Measurements from ENCODE around the gene ITGAL.
A peak's percentile ranks its signal among the peaks of the same experiment; 100 is the strongest.
"Not testable (repeated sequence)": the region's sequence is repeated elsewhere in the genome, so short reads cannot be mapped to it uniquely, and the experiment has no call there.

ITGAL gene

GRCh38 chr16:30503403-30504296 is 31.1 kb downstream of the ITGAL start:
- DNase-seq (ENCODE audit: low spot score in 2 of 2) (no peak), ATAC-seq (no peak)
- Mint-ChIP-seq H3K4me3 (no peak overlapping the region), H3K4me1 (peaks cover 11% of the 10 kb centered on the region), H3K9me3 (no peaks in the 10 kb centered on the region), H3K36me3 (peaks cover 100% of the 10 kb centered on the region), H3K27ac (peak overlapping the region; percentile 90)

GRCh38 chr16:30509081-30509765 is 36.7 kb downstream of the ITGAL start:
- peaks cover 8% of the 10 kb centered on the region for H3K4me1 Mint-ChIP-seq

GRCh38 chr16:30510376-30510938 is 37.9 kb downstream of the ITGAL start:
- Mint-ChIP-seq H3K9me3 (no peaks in the 10 kb centered on the region), H3K4me1 (peaks cover 12% of the 10 kb centered on the region), H3K27ac (peak overlapping the region; percentile 60), H3K4me3 (no peak overlapping the region), H3K36me3 (peaks cover 100% of the 10 kb centered on the region)
- ATAC-seq (no peak), DNase-seq (ENCODE audit: low spot score in 2 of 2) (no peak)

More at GRCh38 chr16:30509081-30509765, 36.7 kb downstream of the ITGAL start:
- Mint-ChIP-seq H3K4me3 (no peak overlapping the region), H3K9me3 (no peaks in the 10 kb centered on the region), H3K36me3 (peaks cover 100% of the 10 kb centered on the region), H3K27ac (peak overlapping the region; percentile 43)
- ATAC-seq (no peak), DNase-seq (ENCODE audit: low spot score in 2 of 2) (no peak)

GRCh38 chr16:30511509-30511908 is 39.0 kb downstream of the ITGAL start:
- H3K36me3 Mint-ChIP-seq: peaks cover 100% of the 10 kb centered on the region
- peaks cover 18% of the 10 kb centered on the region for H3K4me1 Mint-ChIP-seq
- ATAC-seq: no peak
- H3K9me3 Mint-ChIP-seq: no peaks in the 10 kb centered on the region
- no peak overlapping the region for H3K4me3 Mint-ChIP-seq
- no peak for DNase-seq (ENCODE audit: low spot score in 2 of 2)
- peak overlapping the region; percentile 60 for H3K27ac Mint-ChIP-seq

GRCh38 chr16:30515275-30515674 is 42.7 kb downstream of the ITGAL start:
- Mint-ChIP-seq H3K27ac (peak overlapping the region; percentile 85), H3K4me1 (peaks cover 39% of the 10 kb centered on the region), H3K36me3 (peaks cover 100% of the 10 kb centered on the region), H3K9me3 (no peaks in the 10 kb centered on the region), H3K4me3 (no peak overlapping the region)
- DNase-seq (ENCODE audit: low spot score in 2 of 2) (no peak), ATAC-seq (no peak)

GRCh38 chr16:30518552-30518951 is 46.0 kb downstream of the ITGAL start:
- Mint-ChIP-seq H3K36me3 (peaks cover 100% of the 10 kb centered on the region), H3K9me3 (no peaks in the 10 kb centered on the region), H3K4me1 (peaks cover 42% of the 10 kb centered on the region), H3K4me3 (no peak overlapping the region), H3K27ac (peak overlapping the region; percentile 91)
- DNase-seq (ENCODE audit: low spot score in 2 of 2): no peak
- ATAC-seq: no peak

- Mint-ChIP-seq H3K4me3 (no peak overlapping the region), H3K36me3 (peaks cover 99% of the 10 kb centered on the region), H3K27ac (peak overlapping the region; percentile 91), H3K9me3 (no peaks in the 10 kb centered on the region), H3K4me1 (peaks cover 47% of the 10 kb centered on the region)
- ATAC-seq (no peak), DNase-seq (ENCODE audit: low spot score in 2 of 2) (no peak)
Measured at GRCh38 chr16:30519120-30520049, 46.8 kb downstream of the ITGAL start.

- ATAC-seq (no peak), DNase-seq (ENCODE audit: low spot score in 2 of 2) (no peak)
- H3K36me3 Mint-ChIP-seq: peaks cover 84% of the 10 kb centered on the region
- no peaks in the 10 kb centered on the region for H3K9me3 Mint-ChIP-seq
- peak overlapping the region; percentile 39 for H3K27ac Mint-ChIP-seq
- H3K4me3 Mint-ChIP-seq: no peak overlapping the region
- H3K4me1 Mint-ChIP-seq: peaks cover 49% of the 10 kb centered on the region
Measured at GRCh38 chr16:30521476-30521872, 48.9 kb downstream of the ITGAL start.

GRCh38 chr16:30521873-30522641 is 49.5 kb downstream of the ITGAL start:
- DNase-seq (ENCODE audit: low spot score in 2 of 2) (no peak), ATAC-seq (no peak)
- Mint-ChIP-seq H3K9me3 (no peaks in the 10 kb centered on the region), H3K36me3 (peaks cover 79% of the 10 kb centered on the region), H3K27ac (peak overlapping the region; percentile 39), H3K4me1 (peaks cover 46% of the 10 kb centered on the region), H3K4me3 (no peak overlapping the region)

- not testable (repeated sequence) for H3K9me3 Mint-ChIP-seq; ATAC-seq; H3K4me3 Mint-ChIP-seq; DNase-seq (ENCODE audit: low spot score in 2 of 2)
- Mint-ChIP-seq H3K36me3 (peaks cover 70% of the 10 kb centered on the region), H3K4me1 (peaks cover 54% of the 10 kb centered on the region), H3K27ac (peak overlapping the region; percentile 39)
Measured at GRCh38 chr16:30522702-30523463, 50.3 kb downstream of the ITGAL start.

GRCh38 chr16:30523768-30524574 is 51.4 kb downstream of the ITGAL start:
- Mint-ChIP-seq H3K36me3 (peaks cover 60% of the 10 kb centered on the region), H3K4me3 (peak overlapping the region; percentile 50), H3K27ac (peak overlapping the region; percentile 39), H3K4me1 (peaks cover 56% of the 10 kb centered on the region), H3K9me3 (no peaks in the 10 kb centered on the region)
- ATAC-seq (no peak), DNase-seq (ENCODE audit: low spot score in 2 of 2) (no peak)

GRCh38 chr16:30524575-30525568 is 52.3 kb downstream of the ITGAL start:
- DNase-seq (ENCODE audit: low spot score in 2 of 2) (no peak), ATAC-seq (no peak)
- H3K4me1 Mint-ChIP-seq: peaks cover 47% of the 10 kb centered on the region
- peaks cover 50% of the 10 kb centered on the region for H3K36me3 Mint-ChIP-seq
- H3K9me3 Mint-ChIP-seq: no peaks in the 10 kb centered on the region
- H3K27ac Mint-ChIP-seq: peak overlapping the region; percentile 39
- peak overlapping the region; percentile 50 for H3K4me3 Mint-ChIP-seq

Measured in stimulated activated effector memory CD8-positive, alpha-beta T cell treated with anti-CD3 and anti-CD28 coated beads, Interleukin-12 subunit alpha, Interleukin-12 subunit beta, amount 100 ng/mL, for 72 hours (primary cell).